K562 (cell line): ENCODE measurements around the gene FKBP1B. TPM values are rescaled to one million over a fixed set of nuclear protein-coding genes. Genes with fewer than 3 reads are reported as not detected.

Experiments used
- ATAC-seq: fragments of 200-7000 bp; cut with Tn5 transposase; 3 replicates; pipeline ENCODE4 v1.9.1; 2020; ENCODE audit warnings: moderate library complexity
- BruUV-seq: library from RNA; stranded (reverse); fragments of 400-500 nt; replicated peaks from 2 replicates; lab custom pipeline; 2021; lab: Mats Ljungman, UMichigan
- CTCF ChIA-PET: fragments of 300-600 bp; formaldehyde crosslinking; extraction: SDS; loops from one replicate; lab custom pipeline; 2021; ENCODE audit warnings: low intra/inter-chr PET ratio; lab: Yijun Ruan, JAX
- POLR2A ChIA-PET: fragments of 300-600, 350-650 bp; sonication (Branson Sonifier 250); formaldehyde crosslinking; extraction: SDS; loops from one replicate; lab custom pipeline; 2021; ENCODE audit warnings: antibody characterized with exemption, inconsistent platforms; lab: Yijun Ruan, JAX
- DNase-seq, 4 experiments: peaks; one replicate each; pipeline versions ENCODE4 v3.0.0 to v3.0.0-alpha.2; 2011 to 2018; ENCODE audit warnings: low spot score in 3 of 4, mixed read lengths in 3 of 4; ENCODE audit errors: extremely low read depth in 1 of 4
- FAIRE-seq: peaks from 2 replicates; lab custom pipeline; 2011; peaks lifted over from hg19 to GRCh38; lab: Jason Lieb, UNC
- H2AFZ ChIP-seq: 2 replicates; pipeline ENCODE4 v1.6.0; 2011; ENCODE audit warnings: low read depth, low read length, control low read depth, inconsistent platforms
- H3K27ac ChIP-seq: fragments of 200-600 bp; 3 replicates; pipeline ENCODE4 v1.8.0; 2011; ENCODE audit warnings: low read depth, mild to moderate bottlenecking, control low read depth, inconsistent platforms, low read length, moderate library complexity, mixed read lengths; ENCODE audit errors: extremely low read depth
- H3K27me3 ChIP-seq, 2 experiments: fragments of 300-600 bp in 1 of 2; 2 replicates in 1 of 2; 3 replicates in 1 of 2; pipeline versions ENCODE4 v1.6.0 to v1.8.0; 2011; ENCODE audit warnings: inconsistent platforms in 2 of 2, low read length in 2 of 2, mild to moderate bottlenecking in 1 of 2, mixed read lengths in 1 of 2, moderate library complexity in 1 of 2; ENCODE audit not compliant: control insufficient read depth in 2 of 2, insufficient read depth in 2 of 2
- H3K36me3 ChIP-seq: fragments of 300-600 bp; 3 replicates; pipeline ENCODE4 v1.8.0; 2011; ENCODE audit warnings: mild to moderate bottlenecking, low read length, inconsistent platforms; ENCODE audit not compliant: control insufficient read depth, insufficient read depth
- H3K4me1 ChIP-seq, 2 experiments: fragments of 200-600 bp in 1 of 2; replicated peaks in 1 of 2; 2 replicates in 1 of 2; 3 replicates in 1 of 2; pipeline versions ENCODE4 v1.5.1 to v1.8.0; 2011; ENCODE audit warnings: inconsistent platforms in 2 of 2, low read length in 2 of 2, mild to moderate bottlenecking in 1 of 2, mixed read lengths in 1 of 2, moderate library complexity in 1 of 2; ENCODE audit not compliant: control insufficient read depth in 2 of 2, insufficient read depth in 2 of 2
- H3K4me2 ChIP-seq: 2 replicates; pipeline ENCODE4 v1.6.1; 2011; ENCODE audit warnings: low read length, control low read depth, inconsistent platforms, mixed read lengths; ENCODE audit not compliant: insufficient read depth
- H3K4me3 ChIP-seq: fragments of 200-600 bp; sonication (generic), shearing (Covaris generic); 2 replicates; pipeline ENCODE4 v1.5.1; 2016; ENCODE audit warnings: control low read depth, inconsistent platforms
- H3K79me2 ChIP-seq: fragments of 200-600 bp; 3 replicates; pipeline ENCODE4 v1.8.0; 2011; ENCODE audit warnings: low read length, inconsistent platforms; ENCODE audit not compliant: control insufficient read depth, insufficient read depth
- H3K9ac ChIP-seq, 2 experiments: 2 replicates each; pipeline versions ENCODE4 v1.6.0 to v1.6.1; 2011; ENCODE audit warnings: low read depth in 2 of 2, low read length in 2 of 2, control low read depth in 1 of 2, inconsistent platforms in 1 of 2, mild to moderate bottlenecking in 1 of 2, mixed read lengths in 1 of 2; ENCODE audit not compliant: insufficient read depth in 1 of 2
- H3K9me1 ChIP-seq: one replicate; pipeline ENCODE4 v1.6.0; 2011; ENCODE audit warnings: inconsistent platforms, mild to moderate bottlenecking, low read length, moderate library complexity; ENCODE audit not compliant: control insufficient read depth, insufficient read depth
- H3K9me3 ChIP-seq: replicated peaks from 2 replicates; pipeline ENCODE4 v1.5.1; 2011; ENCODE audit warnings: low read depth, low read length, inconsistent platforms; ENCODE audit not compliant: control insufficient read depth, insufficient read depth
- H4K20me1 ChIP-seq: replicated peaks from 2 replicates; pipeline ENCODE4 v1.6.1; 2011; ENCODE audit warnings: low read length, inconsistent platforms, mixed read lengths; ENCODE audit not compliant: control insufficient read depth, insufficient read depth
- KDM2B ChIP-seq: fragments of 250-450 bp; sonication (Bioruptor Pico); IDR thresholded peaks from 2 replicates; pipeline ENCODE4 v1.8.0; 2021; ENCODE audit warnings: mild to moderate bottlenecking, moderate library complexity
- MTA2 ChIP-seq: fragments of 450-650 bp; IDR thresholded peaks from 2 replicates; pipeline ENCODE4 v1.6.1; 2016; ENCODE audit warnings: low read depth
- POLR2AphosphoS5 ChIP-seq: IDR thresholded peaks from 2 replicates; pipeline ENCODE4 v1.6.1; 2011; ENCODE audit warnings: mild to moderate bottlenecking, low read depth, low read length, moderate library complexity; ENCODE audit not compliant: control insufficient read depth, insufficient read depth
- RBM15 ChIP-seq: fragments of 200-400 bp; formaldehyde crosslinking; IDR thresholded peaks from 2 replicates; pipeline ENCODE4 v1.6.1; 2018; ENCODE audit warnings: mild to moderate bottlenecking, low read length, moderate library complexity; ENCODE audit not compliant: insufficient read depth
- SETDB1 ChIP-seq: IDR thresholded peaks from one replicate; pipeline ENCODE4 v1.6.1; 2012; ENCODE audit warnings: low read length, control low read depth, inconsistent platforms
- TARDBP ChIP-seq: fragments of 450-650 bp; IDR thresholded peaks from 2 replicates; pipeline ENCODE4 v1.6.1; 2016
- WGBS: fragments of 100-300 bp; shearing (Covaris generic); methylation state at CpG from one replicate; pipeline ENCODE4 v1.1.6; 2016; ENCODE audit warnings: low coverage, mixed read lengths; ENCODE audit not compliant: insufficient coverage; ENCODE audit errors: missing lambda C conversion rate; 5-methylcytosine and 5-hydroxymethylcytosine counted together
- in situ Hi-C: fragments of 300-500 bp; cut with MboI; formaldehyde crosslinking; loops from 4 replicates; pipeline ENCODE4 v1.15.0; 2018; ENCODE audit warnings: inconsistent platforms, mixed read lengths
- intact Hi-C: fragments of 100-400 bp; cut with micrococcal nuclease; formaldehyde crosslinking; loops from 2 replicates; pipeline ENCODE4 v1.14.2; 2022
- polyA plus RNA-seq, 8 experiments: library from polyadenylated mRNA; depleted of rRNA in 4 of 8; stranded (reverse) in 5 of 8; unstranded in 3 of 8; fragments of >200 nt; fragmentation: Nextera tagmentation in 2 of 8; fragmentation: Illumina TruSeq in 1 of 8; extraction: Ambion mirVana in 2 of 8; extraction: Trizol in 1 of 8; gene quantifications; 2 replicates each; pipeline versions ENCODE4 v1.2.1 to v1.2.3, GENCODE V29; 2011 to 2014; ENCODE audit warnings: inconsistent platforms in 1 of 8, missing spikeins in 1 of 8
- total RNA-seq, 7 experiments: library from RNA; depleted of rRNA in 6 of 7; stranded (reverse); fragments of >200 nt in 6 of 7; fragmentation: Illumina TruSeq in 2 of 7; extraction: Trizol in 2 of 7; gene quantifications; 2 replicates each; pipeline versions ENCODE4 v1.2.1 to v1.2.3, GENCODE V29; 2011 to 2021; ENCODE audit warnings: low replicate concordance in 1 of 7
- TF ChIP-seq, protein P1 (sequence below): fragments of 450-650 bp; formaldehyde crosslinking; IDR thresholded peaks from 2 replicates; pipeline ENCODE4 v1.4.0; 2020; ENCODE audit warnings: mild to moderate bottlenecking, moderate library complexity
- TF ChIP-seq, protein P2 (sequence below): fragments of 450-650 bp; IDR thresholded peaks from 2 replicates; pipeline ENCODE4 v1.6.1; 2017; ENCODE audit warnings: antibody characterized with exemption

The FKBP1B gene
- total and polyA plus RNA-seq, 9 of the 15 experiments (the other 6 are each of a cell fraction or from before 2014, with no cell fraction given): 0.58 to 9.4 (median 1.6) TPM

DNA sequence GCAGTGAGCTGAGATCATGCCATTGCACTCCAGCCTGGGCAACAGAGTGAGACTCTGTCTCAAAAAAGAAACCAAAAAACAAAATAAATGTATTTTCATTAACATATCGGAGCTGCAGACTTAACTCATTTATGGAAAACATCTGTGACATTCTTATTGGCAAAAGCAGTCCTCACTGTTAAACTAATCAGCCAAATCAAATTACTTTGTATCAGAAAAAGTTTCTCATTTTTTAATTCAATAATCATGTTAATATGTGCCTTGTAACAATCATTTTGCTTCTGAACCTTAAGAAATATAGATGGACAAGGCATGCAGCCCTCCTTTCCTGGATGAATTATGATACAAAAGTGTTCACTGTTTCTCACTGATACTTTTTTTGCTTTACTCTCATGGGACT is 53.1 kb downstream of the FKBP1B start:
- Histone ChIP-seq H3K27ac (no peak overlapping the region), H3K79me2 (no peaks in the 10 kb centered on the region), H3K9me1 (no peaks in the 10 kb centered on the region), H3K27me3 (peaks cover 0 to 6% of the 10 kb centered on the region in 2 experiments; a peak in 1 of 5 replicates), H3K4me1 (peaks cover 0 to 4% of the 10 kb centered on the region in 2 experiments; a peak in 2 of 5 replicates), H3K9me3 (no peaks in the 10 kb centered on the region), H3K4me2 (no peak overlapping the region), H4K20me1 (no peaks in the 10 kb centered on the region), H2AFZ (no peak overlapping the region), H3K36me3 (no peaks in the 10 kb centered on the region), H3K9ac (no peak overlapping the region), H3K4me3 (no peak overlapping the region)
- in situ Hi-C loops (no loop called here), intact Hi-C loops (no loop called here)
- FAIRE-seq (no peak), ATAC-seq (no peak), DNase-seq (no peak)
- WGBS: 59% methylated on average over 1 of the region's 1 CpG
- POLR2A ChIA-PET: interaction anchor here (0.7 kb wide), 2 partner anchors 8 to 456 kb away, joined by 3 to 5 read pairs; no protein-coding TSS in a partner anchor
- TF ChIP-seq, protein P1, sequence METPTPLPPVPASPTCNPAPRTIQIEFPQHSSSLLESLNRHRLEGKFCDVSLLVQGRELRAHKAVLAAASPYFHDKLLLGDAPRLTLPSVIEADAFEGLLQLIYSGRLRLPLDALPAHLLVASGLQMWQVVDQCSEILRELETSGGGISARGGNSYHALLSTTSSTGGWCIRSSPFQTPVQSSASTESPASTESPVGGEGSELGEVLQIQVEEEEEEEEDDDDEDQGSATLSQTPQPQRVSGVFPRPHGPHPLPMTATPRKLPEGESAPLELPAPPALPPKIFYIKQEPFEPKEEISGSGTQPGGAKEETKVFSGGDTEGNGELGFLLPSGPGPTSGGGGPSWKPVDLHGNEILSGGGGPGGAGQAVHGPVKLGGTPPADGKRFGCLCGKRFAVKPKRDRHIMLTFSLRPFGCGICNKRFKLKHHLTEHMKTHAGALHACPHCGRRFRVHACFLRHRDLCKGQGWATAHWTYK: no peak
- TF ChIP-seq, protein P2, sequence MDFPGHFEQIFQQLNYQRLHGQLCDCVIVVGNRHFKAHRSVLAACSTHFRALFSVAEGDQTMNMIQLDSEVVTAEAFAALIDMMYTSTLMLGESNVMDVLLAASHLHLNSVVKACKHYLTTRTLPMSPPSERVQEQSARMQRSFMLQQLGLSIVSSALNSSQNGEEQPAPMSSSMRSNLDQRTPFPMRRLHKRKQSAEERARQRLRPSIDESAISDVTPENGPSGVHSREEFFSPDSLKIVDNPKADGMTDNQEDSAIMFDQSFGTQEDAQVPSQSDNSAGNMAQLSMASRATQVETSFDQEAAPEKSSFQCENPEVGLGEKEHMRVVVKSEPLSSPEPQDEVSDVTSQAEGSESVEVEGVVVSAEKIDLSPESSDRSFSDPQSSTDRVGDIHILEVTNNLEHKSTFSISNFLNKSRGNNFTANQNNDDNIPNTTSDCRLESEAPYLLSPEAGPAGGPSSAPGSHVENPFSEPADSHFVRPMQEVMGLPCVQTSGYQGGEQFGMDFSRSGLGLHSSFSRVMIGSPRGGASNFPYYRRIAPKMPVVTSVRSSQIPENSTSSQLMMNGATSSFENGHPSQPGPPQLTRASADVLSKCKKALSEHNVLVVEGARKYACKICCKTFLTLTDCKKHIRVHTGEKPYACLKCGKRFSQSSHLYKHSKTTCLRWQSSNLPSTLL: no peak
- TF ChIP-seq RBM15 (no peak), SETDB1 (no peak), KDM2B (CRISPR knock-in tag) (no peak), MTA2 (no peak), POLR2AphosphoS5 (no peak), TARDBP (no peak)
- BruUV-seq: no TSS peak
- CTCF ChIA-PET: interaction anchor here (0.6 kb wide), 2 partner anchors 124 to 277 kb away, joined by 3 read pairs; no protein-coding TSS in a partner anchor
